RWPE1 (cell line): ENCODE data around the gene KRTAP10-1.
"Not testable (repeated sequence)": the region's sequence is repeated elsewhere in the genome, so short reads cannot be mapped to it uniquely, and the experiment has no call there.

ENCODE experiments used
- CTCF ChIA-PET: fragments of 350-600 bp; sonication (Branson Sonifier 250); formaldehyde crosslinking; extraction: SDS; loops from one replicate; lab custom pipeline; 2021; lab: Yijun Ruan, JAX
- POLR2A ChIA-PET: fragments of 400-600 bp; formaldehyde crosslinking; extraction: SDS; loops from one replicate; lab custom pipeline; 2020; ENCODE audit warnings: antibody characterized with exemption; ENCODE audit not compliant: low non-redundant PET; lab: Yijun Ruan, JAX
- DNase-seq: peaks from one replicate; pipeline ENCODE4 v3.0.0; 2012; ENCODE audit warnings: low spot score
- H3K27ac ChIP-seq: fragments of 450-650 bp; 2 replicates; pipeline ENCODE4 v1.5.1; 2017
- TF ChIP-seq, protein P1 (sequence below): fragments of 450-650 bp; conservative IDR thresholded peaks from 2 replicates; pipeline ENCODE4 v1.5.1; 2017; ENCODE audit warnings: low read depth, mild to moderate bottlenecking

Gene KRTAP10-1

DNA sequence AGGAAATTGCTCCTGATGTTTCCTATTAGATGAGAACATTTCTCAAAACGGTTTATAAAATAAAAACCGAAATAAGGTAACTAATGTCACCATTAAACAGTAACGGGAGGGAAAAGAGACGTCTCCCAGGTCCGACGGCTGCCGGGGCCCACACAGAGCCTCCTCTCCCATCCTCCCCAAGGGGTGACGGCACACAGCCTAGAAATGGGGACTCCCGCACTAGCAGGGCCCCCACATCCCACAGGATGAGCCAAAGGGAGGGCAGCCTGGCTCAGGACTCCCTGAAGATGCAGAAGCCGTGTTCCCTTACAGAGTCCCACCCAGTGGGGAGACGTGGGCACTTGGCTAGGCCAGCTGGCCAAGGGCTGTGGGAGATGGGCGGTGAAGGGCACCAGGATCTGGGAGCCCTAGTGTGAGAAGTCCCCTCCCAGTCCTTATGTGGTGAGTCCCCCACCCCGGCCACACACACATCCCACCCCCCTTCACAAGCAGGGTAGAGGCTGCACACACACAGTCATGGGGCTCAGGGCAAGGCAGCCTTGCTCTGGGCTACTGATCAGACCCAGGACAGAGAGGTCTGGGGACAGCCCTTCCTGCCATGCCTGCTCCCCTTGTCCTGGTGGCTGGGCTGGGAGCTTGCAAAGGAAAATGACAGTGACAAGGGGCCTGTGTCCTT, 15.3 kb upstream of the KRTAP10-1 start:
- ChIA-PET CTCF (interaction anchor here (0.7 kb wide), 1 partner anchor 238 kb away, joined by 4 read pairs; no protein-coding TSS in a partner anchor), POLR2A (no interaction called here)

DNA sequence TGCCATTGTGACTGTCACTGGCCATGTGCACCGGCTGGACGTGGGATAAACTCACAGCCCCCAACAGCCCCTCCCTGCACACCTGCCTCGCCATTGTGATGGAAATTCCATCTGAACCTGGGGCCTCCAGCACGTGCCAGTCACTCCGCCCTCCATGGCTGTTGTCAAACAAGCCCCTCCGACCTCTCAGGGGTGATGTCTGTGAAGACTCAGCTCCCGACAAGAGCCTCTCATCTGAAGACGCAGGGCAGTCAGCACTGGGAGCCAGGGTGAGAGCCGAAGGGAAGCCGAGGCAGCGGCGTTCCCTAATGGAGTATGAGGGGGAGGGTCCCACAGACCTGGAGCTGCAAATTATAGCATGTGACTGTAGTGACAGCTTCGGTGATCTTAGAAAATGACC, 12.7 kb upstream of the KRTAP10-1 start:
- POLR2A ChIA-PET, result no interaction called here
- no peak overlapping the region for H3K27ac ChIP-seq
- TF ChIP-seq, protein P1, sequence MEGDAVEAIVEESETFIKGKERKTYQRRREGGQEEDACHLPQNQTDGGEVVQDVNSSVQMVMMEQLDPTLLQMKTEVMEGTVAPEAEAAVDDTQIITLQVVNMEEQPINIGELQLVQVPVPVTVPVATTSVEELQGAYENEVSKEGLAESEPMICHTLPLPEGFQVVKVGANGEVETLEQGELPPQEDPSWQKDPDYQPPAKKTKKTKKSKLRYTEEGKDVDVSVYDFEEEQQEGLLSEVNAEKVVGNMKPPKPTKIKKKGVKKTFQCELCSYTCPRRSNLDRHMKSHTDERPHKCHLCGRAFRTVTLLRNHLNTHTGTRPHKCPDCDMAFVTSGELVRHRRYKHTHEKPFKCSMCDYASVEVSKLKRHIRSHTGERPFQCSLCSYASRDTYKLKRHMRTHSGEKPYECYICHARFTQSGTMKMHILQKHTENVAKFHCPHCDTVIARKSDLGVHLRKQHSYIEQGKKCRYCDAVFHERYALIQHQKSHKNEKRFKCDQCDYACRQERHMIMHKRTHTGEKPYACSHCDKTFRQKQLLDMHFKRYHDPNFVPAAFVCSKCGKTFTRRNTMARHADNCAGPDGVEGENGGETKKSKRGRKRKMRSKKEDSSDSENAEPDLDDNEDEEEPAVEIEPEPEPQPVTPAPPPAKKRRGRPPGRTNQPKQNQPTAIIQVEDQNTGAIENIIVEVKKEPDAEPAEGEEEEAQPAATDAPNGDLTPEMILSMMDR, result no peak
- DNase-seq, result no peak
- CTCF ChIA-PET, result no interaction called here

More for the DNA sequence above, 15.3 kb upstream of the KRTAP10-1 start:
- no peak for DNase-seq
- TF ChIP-seq, protein P1, result no peak
- no peak overlapping the region for H3K27ac ChIP-seq

DNA sequence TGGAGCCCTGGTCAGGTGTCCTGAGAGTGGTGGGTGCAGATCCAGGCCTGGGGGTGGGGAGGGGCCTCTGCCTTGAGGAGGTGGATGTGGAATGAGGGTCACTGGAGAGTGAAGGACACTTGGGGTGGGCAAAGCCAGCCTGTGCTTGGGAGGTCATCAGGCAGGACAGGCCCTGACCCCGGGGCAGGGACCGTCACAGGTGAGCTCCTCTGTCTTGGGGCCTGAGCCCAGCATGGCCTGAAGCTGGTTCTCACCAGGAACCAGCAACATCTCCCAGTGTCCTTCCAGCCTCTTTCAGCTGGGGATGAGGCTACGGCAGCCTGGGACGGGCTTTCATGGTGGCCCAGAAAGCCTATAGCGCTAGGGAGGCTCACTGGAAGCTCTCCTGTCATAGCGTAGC, 12.1 kb upstream of the KRTAP10-1 start:
- TF ChIP-seq, protein P1, result no peak
- H3K27ac ChIP-seq, result no peak overlapping the region
- CTCF ChIA-PET, result no interaction called here
- POLR2A ChIA-PET, result no interaction called here
- DNase-seq, result no peak

DNA sequence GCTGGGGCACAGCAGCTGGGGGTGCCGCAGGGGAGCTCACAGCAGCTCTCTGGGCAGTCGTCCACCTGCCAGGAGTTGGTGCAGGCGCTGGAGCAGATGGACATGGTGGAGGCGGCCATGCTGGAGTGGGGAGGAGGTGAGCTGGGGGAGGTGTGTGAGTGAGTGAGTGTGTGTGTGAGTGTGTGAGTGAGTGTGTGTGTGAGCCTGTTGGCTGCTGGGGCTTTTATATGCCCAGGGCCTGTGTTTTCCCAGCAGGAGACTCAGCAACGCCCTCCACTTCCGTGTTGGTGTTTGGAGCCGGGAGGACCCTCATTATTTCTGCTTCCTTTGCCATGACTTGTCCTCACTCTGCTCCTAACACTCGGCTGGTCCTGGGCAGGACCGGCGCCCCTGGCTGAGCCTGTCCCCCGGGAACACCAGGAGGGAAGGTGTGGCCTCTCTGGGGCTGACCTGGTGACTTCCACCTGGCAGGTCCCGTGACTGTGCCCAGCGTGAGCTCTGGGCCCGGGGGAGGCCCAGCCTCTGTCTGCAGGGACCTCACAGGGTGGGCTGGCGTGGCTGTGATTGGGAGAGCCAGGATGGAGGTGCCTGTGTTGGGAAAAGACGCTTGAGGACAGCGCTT, 11.5 kb upstream of the KRTAP10-1 start, which contains the start of gene KRTAP10-2:
Gene KRTAP10-2 (minus strand): TSS at position 166 of the 622 bp plus-strand sequence. CDS start 47 bp downstream, at position 119.
- TF ChIP-seq, protein P1, result no peak
- DNase-seq, result no peak
- H3K27ac ChIP-seq, result no peak within 1 kb of the TSS
- CTCF ChIA-PET, result no interaction called here
- POLR2A ChIA-PET, result no interaction called here

DNA sequence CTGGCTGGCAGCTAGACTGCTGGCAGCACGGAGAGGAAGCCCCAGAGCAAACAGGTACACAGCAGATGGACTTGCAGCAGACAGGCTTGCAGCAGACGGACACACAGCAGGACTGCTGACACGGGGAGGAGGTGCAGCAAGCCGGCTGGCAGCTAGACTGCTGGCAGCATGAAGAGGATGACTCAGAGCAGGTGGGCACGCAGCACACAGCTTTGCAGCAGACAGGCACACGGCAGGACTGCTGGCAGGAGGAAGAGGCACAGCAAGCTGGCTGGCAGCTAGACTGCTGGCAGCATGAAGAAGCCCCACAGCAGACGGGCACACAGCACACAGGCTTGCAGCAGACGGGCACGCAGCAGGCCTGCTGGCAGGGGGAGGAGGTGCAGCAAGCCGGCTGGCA, 10.8 kb upstream of the KRTAP10-1 start:
- TF ChIP-seq, protein P1, result no peak
- POLR2A ChIA-PET, result no interaction called here
- no peak overlapping the region for H3K27ac ChIP-seq
- no peak for DNase-seq
- CTCF ChIA-PET, result interaction anchor here (0.6 to 0.7 kb wide), 2 partner anchors 84 to 136 kb away, joined by 4 read pairs; no protein-coding TSS in a partner anchor

DNA sequence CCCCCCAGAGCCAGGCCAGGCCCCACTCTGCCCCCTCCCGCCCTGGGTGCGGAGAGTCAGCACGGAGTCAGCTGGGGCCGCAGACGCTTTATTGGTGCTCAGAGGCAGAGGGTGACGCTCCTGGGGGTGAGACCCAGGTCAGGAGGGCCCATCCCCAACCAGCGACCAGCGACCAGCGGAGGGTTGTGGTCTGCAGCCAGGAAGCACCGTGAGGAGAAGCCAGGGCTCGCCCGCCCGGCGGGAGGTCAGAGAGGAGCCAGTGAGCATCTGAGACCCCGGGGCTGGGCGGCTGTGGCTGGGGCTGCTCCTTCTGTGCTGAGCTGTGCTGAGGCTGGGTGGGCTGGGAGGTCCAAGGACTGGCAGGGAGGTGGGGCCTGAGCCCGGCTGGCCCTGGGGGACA, 10.3 kb upstream of the KRTAP10-1 start:
- not testable (repeated sequence) for DNase-seq, H3K27ac ChIP-seq
- ChIA-PET POLR2A (interaction anchor here (0.5 kb wide), 1 partner anchor 10 kb away, joined by 3 read pairs; no protein-coding TSS in a partner anchor), CTCF (interaction anchor here (0.6 to 0.7 kb wide), 2 partner anchors 84 to 137 kb away, joined by 4 read pairs; no protein-coding TSS in a partner anchor)
